IPS DF 4.7 (cell line): ENCODE results near the gene TCF4.

Experiments used
- DNase-seq: peaks from one replicate; pipeline ENCODE4 v3.0.0-alpha.2; 2013; ENCODE audit warnings: low spot score; ENCODE audit errors: extremely low read depth

TCF4 gene

GRCh38 chr18:55546851-55547704 lies 40.9 kb downstream of the TCF4 start:
- DNase-seq, result no peak

- DNase-seq, result no peak
Measured at GRCh38 chr18:55544014-55544413, 44.0 kb downstream of the TCF4 start.

GRCh38 chr18:55543130-55543704 lies 44.8 kb downstream of the TCF4 start:
- no peak for DNase-seq

- no peak for DNase-seq
Measured at GRCh38 chr18:55541571-55541970, 46.4 kb downstream of the TCF4 start.

GRCh38 chr18:55539240-55539639 lies 48.8 kb downstream of the TCF4 start:
- no peak for DNase-seq

- DNase-seq, result no peak
Measured at GRCh38 chr18:55534996-55535395, 53.0 kb downstream of the TCF4 start.

- no peak for DNase-seq
Measured at GRCh38 chr18:55534547-55534946, 53.4 kb downstream of the TCF4 start.

- DNase-seq, result no peak
Measured at GRCh38 chr18:55530166-55530565, 57.8 kb downstream of the TCF4 start.

GRCh38 chr18:55529581-55529980 lies 58.4 kb downstream of the TCF4 start:
- no peak for DNase-seq

- DNase-seq, result no peak
Measured at GRCh38 chr18:55525845-55526244, 62.1 kb downstream of the TCF4 start.

GRCh38 chr18:55524353-55525073 lies 63.5 kb downstream of the TCF4 start:
- no peak for DNase-seq

GRCh38 chr18:55523001-55523400 lies 65.0 kb downstream of the TCF4 start:
- no peak for DNase-seq

GRCh38 chr18:55522011-55522410 lies 66.0 kb downstream of the TCF4 start:
- no peak for DNase-seq

GRCh38 chr18:55517055-55517454 lies 70.9 kb downstream of the TCF4 start:
- DNase-seq, result no peak

- DNase-seq, result no peak
Measured at GRCh38 chr18:55515941-55516710, 71.9 kb downstream of the TCF4 start.

GRCh38 chr18:55515214-55515613 lies 72.8 kb downstream of the TCF4 start:
- no peak for DNase-seq

- DNase-seq, result no peak
Measured at GRCh38 chr18:55513161-55513560, 74.8 kb downstream of the TCF4 start.

- DNase-seq, result no peak
Measured at GRCh38 chr18:55511277-55511676, 76.7 kb downstream of the TCF4 start.

GRCh38 chr18:55510809-55511208 lies 77.2 kb downstream of the TCF4 start:
- DNase-seq, result no peak

GRCh38 chr18:55509631-55510324 lies 78.2 kb downstream of the TCF4 start:
- DNase-seq, result no peak

GRCh38 chr18:55508651-55509050 lies 79.3 kb downstream of the TCF4 start:
- DNase-seq, result no peak
